H4 (cell line): Measurements from ENCODE around the gene GALK1. TPM values are rescaled to one million over a fixed set of nuclear protein-coding genes. Genes with fewer than 3 reads are reported as not detected.
A peak's percentile ranks its signal among the peaks of the same experiment; 100 is the strongest.
"Not testable (repeated sequence)": the region's sequence is repeated elsewhere in the genome, so short reads cannot be mapped to it uniquely, and the experiment has no call there.

ENCODE experiments used
- DNase-seq: peaks from one replicate; pipeline ENCODE4 v3.0.0-alpha.2; 2015; ENCODE audit warnings: low spot score
- total RNA-seq: library from RNA; depleted of rRNA; stranded (reverse); fragments of >200 nt; shearing (Covaris generic); gene quantifications from 2 replicates; pipeline ENCODE4 v1.2.3, GENCODE V29; 2014

Gene GALK1
- total RNA-seq, 1 experiment from 2014 or later = 46.3 TPM

- peak; percentile 99 for DNase-seq
These were observed 19.6 kb upstream of the GALK1 start, which contains the start of gene UNK for GRCh38 chr17:75784473-75785015. Gene UNK, plus strand, starts transcription at chr17:75784806. Its CDS starts 75 bp downstream, at chr17:75784881.

GRCh38 chr17:75783803-75784472 lies 18.9 kb upstream of the GALK1 start:
- DNase-seq = no peak

GRCh38 chr17:75783069-75783783 lies 18.2 kb upstream of the GALK1 start:
- peak; percentile 72 for DNase-seq

GRCh38 chr17:75779987-75780889 lies 15.2 kb upstream of the GALK1 start:
- no peak for DNase-seq

DNA sequence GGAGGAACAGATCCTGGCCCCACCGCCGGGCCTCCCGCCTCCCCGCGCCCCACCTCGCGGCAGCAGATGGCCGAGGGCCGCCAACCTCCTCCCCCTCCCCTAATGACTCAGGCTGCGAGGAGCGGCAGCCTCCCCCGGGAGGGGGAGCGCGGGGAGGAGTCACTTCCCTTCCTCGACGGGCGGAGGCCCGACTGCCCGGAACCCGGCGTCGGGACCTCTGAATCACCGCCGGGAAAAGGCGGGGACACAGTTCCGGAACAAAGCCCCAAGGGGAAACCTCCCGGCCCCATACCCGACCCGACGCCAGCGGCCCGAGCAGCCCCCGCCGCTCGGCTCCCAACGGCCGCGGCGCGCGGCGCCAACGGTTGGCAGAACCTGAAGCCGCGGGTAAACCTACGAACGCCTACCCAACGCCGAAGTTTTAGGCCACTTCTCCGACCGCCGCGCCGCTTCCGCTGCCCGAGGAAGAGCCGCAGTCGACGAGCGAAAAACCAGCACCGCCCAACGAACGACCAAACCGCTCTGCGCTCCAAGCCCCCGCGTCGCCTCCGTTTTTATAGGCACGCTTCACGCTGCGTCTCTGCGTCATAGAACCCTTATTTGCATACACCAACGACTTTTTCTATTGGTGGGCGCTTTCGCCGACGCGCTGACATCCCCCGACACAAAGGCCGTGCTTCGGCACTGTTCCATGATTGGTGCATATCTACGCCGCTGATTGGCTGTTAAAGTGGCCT lies 14.4 kb upstream of the GALK1 start:
- peak; percentile 100 for DNase-seq

- DNase-seq = no peak
These were observed 13.9 kb upstream of the GALK1 start for GRCh38 chr17:75778861-75779249.

DNA sequence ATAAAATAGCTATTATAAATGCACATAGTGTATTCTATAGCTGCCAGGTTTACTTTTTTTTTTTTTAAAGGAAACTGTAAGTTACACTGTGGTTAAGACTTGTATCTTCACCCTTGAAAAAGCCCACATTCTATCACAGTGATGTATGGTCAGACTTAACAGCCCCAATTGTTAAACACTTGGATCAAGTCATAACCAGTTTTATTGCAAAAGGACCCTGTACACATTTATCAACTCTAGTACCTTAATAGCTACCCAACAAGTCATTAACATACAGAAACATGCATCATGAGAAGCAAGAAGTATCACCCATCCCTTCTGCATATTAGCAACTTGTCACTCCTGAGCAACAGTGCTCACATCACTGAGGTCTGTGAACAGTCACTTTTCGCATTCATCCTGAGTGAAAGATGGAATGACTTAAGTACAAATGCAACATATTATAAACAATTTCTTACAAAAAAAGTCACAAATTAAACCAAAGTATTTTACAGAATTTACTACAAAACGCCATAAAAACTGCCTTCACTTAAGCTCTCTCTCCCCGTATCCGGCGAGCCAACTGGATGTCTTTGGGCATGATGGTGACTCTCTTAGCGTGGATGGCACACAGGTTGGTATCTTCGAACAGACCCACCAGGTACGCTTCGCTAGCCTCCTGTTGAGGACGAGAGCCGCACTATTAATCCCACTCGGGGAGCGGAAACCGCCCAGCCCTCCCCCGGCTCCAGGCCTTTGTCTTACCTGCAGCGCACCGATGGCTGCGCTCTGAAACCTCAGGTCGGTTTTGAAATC lies 13.3 kb upstream of the GALK1 start:
- DNase-seq = not testable (repeated sequence)

DNA sequence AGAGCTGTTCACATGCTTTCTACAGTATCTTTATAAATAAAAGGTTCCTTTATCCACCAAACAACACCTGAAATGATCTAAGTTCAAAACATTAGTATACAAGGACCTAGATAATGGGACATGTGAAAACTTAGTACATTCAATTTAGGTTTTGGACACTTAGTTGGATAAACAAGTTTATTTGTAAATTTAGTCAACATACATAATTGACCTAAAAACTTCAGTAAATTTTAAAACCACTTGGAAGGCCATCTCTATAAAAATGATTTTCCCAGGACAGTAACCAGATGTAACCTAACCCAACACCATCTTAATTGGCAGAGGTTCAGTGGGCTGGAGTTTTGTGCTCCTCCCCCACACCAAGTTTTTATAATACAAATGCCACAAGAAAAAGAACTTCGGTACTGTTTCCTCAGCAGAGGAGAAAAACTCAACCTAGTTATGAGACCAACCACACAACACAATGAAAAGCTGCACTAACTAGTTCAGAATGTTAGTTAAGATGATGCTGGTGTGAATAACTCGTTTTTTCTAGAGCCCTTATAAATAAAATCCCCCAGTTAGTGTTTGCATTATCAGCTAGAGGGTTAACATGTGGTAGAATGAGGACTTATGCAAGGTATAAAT lies 12.4 kb upstream of the GALK1 start:
- DNase-seq = no peak

- peak; percentile 51 for DNase-seq
These were observed 11.6 kb upstream of the GALK1 start for GRCh38 chr17:75776386-75777295.

GRCh38 chr17:75774991-75775668 lies 10.1 kb upstream of the GALK1 start:
- peak; percentile 47 for DNase-seq

DNA sequence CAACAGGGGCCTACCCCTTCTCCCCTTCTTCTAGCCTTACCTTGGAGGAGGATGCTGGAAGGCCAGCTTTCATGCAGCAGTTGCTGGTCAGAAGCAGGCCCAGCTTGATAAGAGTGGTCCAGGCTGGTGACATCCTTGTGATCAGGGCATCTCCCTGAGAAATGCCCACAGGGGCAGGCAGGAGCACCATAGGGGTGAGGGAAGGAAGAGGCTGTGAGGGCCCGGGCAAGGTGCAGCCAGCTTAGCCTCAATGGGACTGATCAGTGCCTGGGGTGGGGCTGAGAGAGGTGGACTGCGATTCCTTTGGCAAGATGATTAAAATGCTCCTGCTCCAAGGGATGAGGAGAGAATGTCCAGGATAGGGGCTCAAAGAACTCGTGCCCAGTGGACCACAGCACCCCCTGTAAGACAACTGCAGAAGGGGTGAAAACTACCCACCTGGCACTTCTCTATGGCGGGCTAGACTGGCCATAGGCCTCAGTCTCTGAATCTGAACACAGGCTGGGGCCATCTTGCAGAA lies 9.5 kb upstream of the GALK1 start:
- DNase-seq = no peak

- no peak for DNase-seq
These were observed 8.9 kb upstream of the GALK1 start for GRCh38 chr17:75773808-75774470.

- DNase-seq = no peak
These were observed 8.3 kb upstream of the GALK1 start for GRCh38 chr17:75773121-75773807.

GRCh38 chr17:75771334-75772281 lies 6.6 kb upstream of the GALK1 start:
- no peak for DNase-seq

DNA sequence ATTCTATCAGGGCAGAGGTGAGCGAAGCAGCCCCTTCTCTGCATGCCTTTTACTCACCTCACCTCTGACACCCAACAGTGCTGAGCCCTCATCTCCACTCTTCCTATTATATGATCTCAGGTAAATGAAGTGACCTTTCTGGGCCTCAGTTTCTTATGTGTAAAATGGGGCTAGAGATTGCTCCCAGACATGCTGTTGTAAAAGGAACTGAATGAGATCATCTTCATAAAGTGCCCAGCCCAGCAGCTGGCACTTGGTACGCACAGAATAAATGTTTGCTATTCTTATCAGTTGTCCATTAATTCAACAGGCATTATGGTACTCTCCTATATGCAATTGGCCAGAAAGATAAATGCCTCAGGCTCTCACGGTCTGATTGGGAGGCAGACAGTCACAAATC lies 4.5 kb upstream of the GALK1 start:
- DNase-seq = no peak

DNA sequence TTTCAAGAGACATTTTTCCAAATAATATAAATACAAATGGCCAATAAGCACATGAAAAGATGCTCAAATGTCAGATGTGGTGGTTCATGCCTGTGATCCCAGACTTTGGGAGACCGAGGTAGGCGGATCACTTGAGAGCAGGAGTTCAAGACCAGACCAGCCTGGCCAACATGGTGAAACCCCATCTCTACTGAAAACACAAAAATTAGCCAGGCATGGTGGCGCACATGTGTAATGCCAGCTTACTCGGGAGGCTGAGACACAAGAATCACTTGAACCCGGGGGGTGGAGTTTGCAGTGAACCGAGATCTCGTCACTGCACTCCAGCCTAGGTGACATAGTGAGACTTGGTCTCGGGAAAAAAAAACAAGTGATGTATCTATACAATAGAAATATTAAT lies 2.9 kb upstream of the GALK1 start:
- no peak for DNase-seq
